Measurements from ENCODE around the gene FLOT2. TPM values are rescaled to one million over a fixed set of nuclear protein-coding genes. Genes with fewer than 3 reads are reported as not detected.
"Not testable (repeated sequence)": the region's sequence is repeated elsewhere in the genome, so short reads cannot be mapped to it uniquely, and the experiment has no call there.

FLOT2 gene
- total and polyA plus RNA-seq, 11 donors, result 52.7 to 139 (median 89.1) TPM

DNA sequence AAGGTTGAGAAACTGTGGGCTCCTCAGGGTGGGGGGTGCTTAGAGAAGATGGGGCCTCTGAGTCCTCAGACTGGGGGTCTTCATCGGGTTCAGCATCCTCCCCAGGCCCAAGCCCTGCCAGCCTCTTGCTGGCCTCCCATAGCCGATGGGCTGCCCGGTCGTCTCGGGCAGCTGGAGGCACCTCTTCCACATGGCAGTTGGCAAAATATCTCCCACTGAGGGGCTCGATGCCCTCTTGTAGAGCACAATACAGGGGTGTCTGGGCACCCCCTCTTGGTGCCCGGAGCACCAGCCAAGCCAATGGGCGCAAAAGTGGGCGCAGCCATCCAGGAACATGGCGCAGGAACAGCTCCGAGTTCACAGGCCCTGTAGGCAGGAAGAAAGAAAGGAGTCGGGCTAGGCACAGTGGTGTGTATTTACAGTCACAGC is 1.0 kb upstream of the FLOT2 start:
- Histone ChIP-seq H3K27me3 (no peaks in the 10 kb centered on the region), H3K36me3 (no peaks in the 10 kb centered on the region), H3K4me1 (peaks cover 0 to 64% (median 28%) of the 10 kb centered on the region in 12 donors), H3K4me3 (no peak overlapping the region), H3K9me3 (no peaks in the 10 kb centered on the region), H3K27ac (peak overlapping the region in 3 of 12 donors; percentile 82 to 91 (median 87))
- DNase-seq (no peak), ATAC-seq (no peak)
- intact Hi-C loops (cut with DNase I), result loop anchor here in 8 of 10 donors (5.0 to 10.0 kb wide), 7 partner anchors 41 to 136 kb away; partner anchors contain the start of genes FAM222B (in 2 of the 8), ERAL1 (in 1 of the 8) and PHF12 (in 1 of the 8)
- TF ChIP-seq POLR2A (IDR thresholded peaks at IDR 0.05), result no peak
- 84 to 94% (median 91%) methylated on average over 12 of the region's 12 CpGs for WGBS, 4 donors

GRCh38 chr17:28897769-28898526 is 415 bp upstream of the FLOT2 start:
- intact Hi-C loops (cut with DNase I), result loop anchor here in 8 of 10 donors (5.0 to 10.0 kb wide), 7 partner anchors 41 to 136 kb away; partner anchors contain the start of genes FAM222B (in 2 of the 8), ERAL1 (in 1 of the 8) and PHF12 (in 1 of the 8)
- Histone ChIP-seq H3K4me3 (peak overlapping the region; percentile 72 to 98 (median 92)), H3K27me3 (no peaks in the 10 kb centered on the region), H3K36me3 (no peaks in the 10 kb centered on the region), H3K9me3 (no peaks in the 10 kb centered on the region), H3K27ac (peak overlapping the region; percentile 60 to 97 (median 86)), H3K4me1 (peaks cover 0 to 65% (median 30%) of the 10 kb centered on the region in 12 donors)
- DNase-seq, result no peak
- 26 to 69% (median 32%) methylated on average over 8 to 23 of the region's 23 CpGs for WGBS, 4 donors
- peak in 1 of 2 donors; percentile 1 for TF ChIP-seq POLR2A (IDR thresholded peaks at IDR 0.05)
- TF ChIP-seq CTCF (IDR thresholded peaks at IDR 0.05), result peak in 1 of 12 donors; percentile 2
- ATAC-seq, result peak in 1 of 4 donors; percentile 10

DNA sequence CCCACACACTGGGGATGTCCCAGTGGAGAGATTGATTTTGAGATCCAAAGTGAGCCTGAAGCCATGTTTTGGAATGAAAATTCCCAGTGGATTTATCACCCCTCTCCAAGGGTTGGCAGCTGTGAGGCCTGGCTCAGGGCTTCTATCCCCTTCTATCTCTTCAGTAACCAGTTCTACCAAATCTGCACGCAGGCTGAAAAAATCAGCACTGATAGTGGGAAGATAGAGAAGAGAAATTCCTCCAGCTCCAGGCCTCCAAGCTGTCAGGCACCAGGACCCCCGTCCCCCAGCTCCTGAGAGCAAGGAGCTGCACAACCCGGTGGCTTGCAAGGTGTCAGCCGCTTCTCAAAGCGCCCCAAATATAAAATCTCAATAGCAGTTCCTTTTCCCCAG is 1.0 kb downstream of the FLOT2 start:
- Histone ChIP-seq H3K27ac (peak overlapping the region; percentile 60 to 97 (median 86)), H3K27me3 (no peaks in the 10 kb centered on the region), H3K4me1 (peaks cover 3 to 67% (median 28%) of the 10 kb centered on the region in 12 donors), H3K36me3 (peaks cover 0 to under 1% (median 0%) of the 10 kb centered on the region in 9 donors), H3K9me3 (no peaks in the 10 kb centered on the region), H3K4me3 (peak overlapping the region; percentile 72 to 98 (median 92))
- DNase-seq (no peak), ATAC-seq (no peak)
- intact Hi-C loops (cut with DNase I), result loop anchor here in 8 of 10 donors (5.0 to 10.0 kb wide), 7 partner anchors 39 to 134 kb away; partner anchors contain the start of genes FAM222B (in 2 of the 8), ERAL1 (in 1 of the 8) and PHF12 (in 1 of the 8)
- TF ChIP-seq CTCF (IDR thresholded peaks at IDR 0.05) (no peak), POLR2A (IDR thresholded peaks at IDR 0.05) (no peak)
- WGBS, 4 donors, result 16 to 30% (median 25%) methylated on average over 5 of the region's 5 CpGs

DNA sequence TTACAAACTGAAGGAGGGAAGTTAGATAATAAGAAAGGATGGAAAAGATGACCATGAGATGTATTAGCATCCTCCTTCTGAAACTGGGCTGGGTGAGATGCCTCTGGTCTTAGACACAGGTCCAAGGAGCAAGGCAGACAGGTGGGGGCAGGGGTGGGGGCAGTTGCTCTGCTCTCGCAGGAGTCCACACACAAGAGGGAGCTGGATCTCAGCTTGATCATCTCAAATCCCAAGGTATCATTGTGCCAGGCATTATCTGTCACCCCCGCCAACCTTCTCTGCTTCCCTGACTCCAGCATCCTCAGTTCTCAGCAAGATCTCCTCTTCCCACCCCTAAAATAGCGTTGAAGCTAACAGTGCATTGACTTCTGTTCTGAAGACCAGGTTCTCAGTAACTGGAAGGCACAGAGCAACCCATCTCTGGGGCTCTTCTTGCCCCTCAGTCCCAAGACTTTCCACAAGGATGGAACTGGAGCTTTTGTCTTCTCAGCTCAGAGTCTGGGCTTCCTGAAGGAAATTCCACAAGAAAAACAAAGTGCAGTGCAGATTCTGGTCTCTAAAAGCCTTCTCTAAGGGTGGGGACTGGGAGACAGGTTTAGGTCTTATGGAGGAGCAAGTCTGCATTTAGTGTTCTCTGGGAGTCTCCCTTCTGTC is 1.6 kb downstream of the FLOT2 start:
- Histone ChIP-seq H3K4me3 (peak overlapping the region in 8 of 12 donors; percentile 80 to 98 (median 94)), H3K9me3 (no peaks in the 10 kb centered on the region), H3K36me3 (peaks cover 0 to 5% (median 0%) of the 10 kb centered on the region in 9 donors), H3K27ac (peak overlapping the region in 10 of 12 donors; percentile 44 to 97 (median 86)), H3K27me3 (no peaks in the 10 kb centered on the region), H3K4me1 (peaks cover 3 to 68% (median 30%) of the 10 kb centered on the region in 12 donors)
- intact Hi-C loops (cut with DNase I), result loop anchor here in 8 of 10 donors (5.0 to 10.0 kb wide), 7 partner anchors 39 to 134 kb away; partner anchors contain the start of genes FAM222B (in 2 of the 8), ERAL1 (in 1 of the 8) and PHF12 (in 1 of the 8)
- TF ChIP-seq CTCF (IDR thresholded peaks at IDR 0.05) (no peak), POLR2A (IDR thresholded peaks at IDR 0.05) (no peak)
- DNase-seq, result no peak
- WGBS, 4 donors, result 38 to 66% (median 43%) methylated on average over 3 of the region's 3 CpGs
- no peak for ATAC-seq

GRCh38 chr17:28893248-28894183 is 4.0 kb downstream of the FLOT2 start:
- DNase-seq, result peak in 1 of 5 donors; percentile 10
- not testable (repeated sequence) for H3K27me3 ChIP-seq, H3K36me3 ChIP-seq, H3K9me3 ChIP-seq, ATAC-seq
- peak overlapping the region in 1 of 12 donors; percentile 26 for H3K4me3 ChIP-seq
- WGBS, 4 donors, result 82 to 89% (median 86%) methylated on average over 16 of the region's 16 CpGs
- peaks cover 3 to 77% (median 32%) of the 10 kb centered on the region in 12 donors for H3K4me1 ChIP-seq
- intact Hi-C loops (cut with DNase I), result loop anchor here in 2 of 10 donors (5.0 to 10.0 kb wide), 2 partner anchors 49 to 131 kb away; partner anchors contain the start of gene FAM222B (in 2 of the 2)
- H3K27ac ChIP-seq, result peak overlapping the region in 9 of 12 donors; percentile 11 to 75 (median 46)
